Lung (tissue), 12 donors: ENCODE data around the gene SPSB1. TPM values are rescaled to one million over a fixed set of nuclear protein-coding genes. Genes with fewer than 3 reads are reported as not detected.

Experiments
- ATAC-seq: fragments of 200-7000 bp; cut with Tn5 transposase; one replicate; pipeline ENCODE4 v1.9.1; 2020; ENCODE audit warnings: moderate number of reproducible peaks; ENCODE audit not compliant: insufficient read depth, low FRiP score
- DNase-seq, 3 donors: peaks; one replicate each; pipeline ENCODE4 v3.0.0-alpha.2; 2013 to 2017
- H3K27ac ChIP-seq, 2 donors: one replicate each; pipeline ENCODE4 v1.5.1; 2013; ENCODE audit warnings: mild to moderate bottlenecking in 2 of 2, moderate library complexity in 2 of 2, control low read depth in 1 of 2, inconsistent platforms in 1 of 2, low read depth in 1 of 2, low read length in 1 of 2
- H3K27me3 ChIP-seq, 3 donors: one replicate each; pipeline ENCODE4 v1.5.1; 2013; ENCODE audit warnings: low read length in 2 of 3; ENCODE audit not compliant: control insufficient read depth in 3 of 3, insufficient read depth in 3 of 3
- H3K36me3 ChIP-seq, 4 donors: one replicate each; pipeline ENCODE4 v1.5.1; 2013; ENCODE audit warnings: low read length in 4 of 4, mild to moderate bottlenecking in 1 of 4, moderate library complexity in 1 of 4; ENCODE audit not compliant: control insufficient read depth in 4 of 4, insufficient read depth in 4 of 4
- H3K4me1 ChIP-seq, 5 donors: one replicate each; pipeline ENCODE4 v1.5.1; 2013; ENCODE audit warnings: low read length in 5 of 5, mild to moderate bottlenecking in 2 of 5, moderate library complexity in 1 of 5; ENCODE audit not compliant: control insufficient read depth in 5 of 5, insufficient read depth in 5 of 5
- H3K4me3 ChIP-seq: one replicate; pipeline ENCODE4 v1.5.1; 2013; ENCODE audit warnings: mild to moderate bottlenecking, control low read depth, moderate library complexity
- H3K9ac ChIP-seq, 2 donors: one replicate each; pipeline ENCODE4 v1.5.1; 2013; ENCODE audit warnings: low read length in 2 of 2, control low read depth in 1 of 2; ENCODE audit not compliant: insufficient read depth in 1 of 2
- H3K9me3 ChIP-seq, 4 donors: one replicate each; pipeline ENCODE4 v1.5.1; 2013; ENCODE audit warnings: low read length in 3 of 4, mild to moderate bottlenecking in 1 of 4, moderate library complexity in 1 of 4; ENCODE audit not compliant: control insufficient read depth in 4 of 4, insufficient read depth in 3 of 4
- CTCF ChIP-seq: IDR thresholded peaks from 2 replicates; pipeline ENCODE4 v1.5.1; 2012; ENCODE audit warnings: mild to moderate bottlenecking; ENCODE audit errors: control extremely low read depth, extremely low read depth
- WGBS, 2 donors: extraction: QIAGEN DNeasy Blood & Tissue Kit; methylation state at CpG; one replicate each; pipeline ENCODE4 v1.1.7; 2013; 5-methylcytosine and 5-hydroxymethylcytosine counted together
- polyA plus RNA-seq, 2 donors: library from polyadenylated mRNA; stranded (reverse); fragments of 200-250 nt; gene quantifications; one replicate each; pipeline ENCODE4 v1.2.1, GENCODE V29; 2013
- total RNA-seq, 2 donors: library from RNA; depleted of rRNA in 1 of 2; stranded (reverse); fragments of >200 nt in 1 of 2; gene quantifications; one replicate each; pipeline ENCODE4 v1.2.1, GENCODE V29; 2014 to 2021
- donor health status: control.
- donor health status: control.
- donor health status: Bipolar disorder and iron deficiency.
- donor health status: healthy.
- donor health status: DM: yes; HTN: yes; CAD: no.

Gene SPSB1
- total and polyA plus RNA-seq, 4 donors = 9.5 to 25.9 (median 21.6) TPM

- H3K27ac ChIP-seq = no peak overlapping the region
These were observed 26.7 kb upstream of the SPSB1 start for GRCh38 chr1:9265968-9266367.

DNA sequence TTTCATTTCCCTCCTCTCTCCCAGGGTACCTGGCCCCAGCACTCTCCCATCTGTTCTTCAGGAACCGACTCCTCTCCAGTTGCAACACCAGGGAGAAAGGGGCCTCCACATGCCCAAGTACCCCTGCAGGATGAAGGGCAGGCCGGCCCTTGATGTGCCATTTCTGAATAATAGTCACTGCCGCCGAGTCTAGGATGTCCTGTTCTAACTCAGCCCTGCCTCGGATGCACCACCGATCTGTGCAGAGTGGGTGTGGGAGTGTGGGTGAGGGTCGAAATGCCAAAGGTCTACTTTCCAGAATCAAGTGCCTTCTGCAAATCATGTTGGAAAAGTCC is 25.4 kb upstream of the SPSB1 start:
- Histone ChIP-seq H3K9ac (no peak overlapping the region), H3K4me1 (peaks cover 0 to 2% (median 0%) of the 10 kb centered on the region in 5 donors), H3K4me3 (no peak overlapping the region), H3K27ac (no peak overlapping the region), H3K27me3 (no peaks in the 10 kb centered on the region), H3K9me3 (no peaks in the 10 kb centered on the region), H3K36me3 (peaks cover 0 to 48% (median 10%) of the 10 kb centered on the region in 4 donors)
- ATAC-seq = no peak
- TF ChIP-seq CTCF = no peak
- whole genome bisulfite sequencing, 2 donors = 79 to 87% methylated on average over 7 of the region's 7 CpGs
- DNase-seq = no peak

More at GRCh38 chr1:9265968-9266367, 26.7 kb upstream of the SPSB1 start:
- ATAC-seq (no peak), DNase-seq (no peak)
- H3K27me3 ChIP-seq = no peaks in the 10 kb centered on the region
- peaks cover 0 to 2% (median 0%) of the 10 kb centered on the region in 5 donors for H3K4me1 ChIP-seq
- H3K36me3 ChIP-seq = peaks cover 0 to 52% (median 11%) of the 10 kb centered on the region in 4 donors
- no peaks in the 10 kb centered on the region for H3K9me3 ChIP-seq
- no peak overlapping the region for H3K9ac ChIP-seq
- no peak overlapping the region for H3K4me3 ChIP-seq
- no peak for TF ChIP-seq CTCF
- 73 to 77% methylated on average over 12 of the region's 12 CpGs for WGBS, 2 donors

GRCh38 chr1:9267827-9268581 is 24.7 kb upstream of the SPSB1 start:
- Histone ChIP-seq H3K36me3 (peaks cover 0 to 41% (median 8%) of the 10 kb centered on the region in 4 donors), H3K9me3 (no peaks in the 10 kb centered on the region), H3K4me3 (no peak overlapping the region), H3K27ac (no peak overlapping the region), H3K9ac (no peak overlapping the region), H3K4me1 (peaks cover 0 to 2% (median 0%) of the 10 kb centered on the region in 5 donors), H3K27me3 (no peaks in the 10 kb centered on the region)
- no peak for ATAC-seq
- 90 to 94% methylated on average over 7 of the region's 7 CpGs for WGBS, 2 donors
- no peak for TF ChIP-seq CTCF
- no peak for DNase-seq
